Mesendoderm (in vitro differentiated cells): ENCODE measurements around the gene SNRNP25.

Experiments used
- DNase-seq: peaks from one replicate; pipeline ENCODE4 v3.0.0; 2013
- H2AK5ac ChIP-seq: 2 replicates; pipeline ENCODE4 v1.6.1; 2013; ENCODE audit warnings: low read length, inconsistent platforms
- H2BK120ac ChIP-seq: 2 replicates; pipeline ENCODE4 v1.6.1; 2013; ENCODE audit warnings: low read depth, mild to moderate bottlenecking, low read length, moderate library complexity, mixed read lengths
- H2BK15ac ChIP-seq: replicated peaks from 2 replicates; pipeline ENCODE4 v1.6.1; 2013; ENCODE audit warnings: low read depth, mild to moderate bottlenecking, moderate library complexity
- H2BK5ac ChIP-seq: 2 replicates; pipeline ENCODE4 v1.6.1; 2013; ENCODE audit warnings: low read length, inconsistent platforms
- H3K18ac ChIP-seq: 2 replicates; pipeline ENCODE4 v1.6.1; 2013; ENCODE audit warnings: mild to moderate bottlenecking, low read length, mixed read lengths
- H3K23ac ChIP-seq: one replicate; pipeline ENCODE4 v1.6.1; 2013; ENCODE audit warnings: low read length
- H3K27ac ChIP-seq: 2 replicates; pipeline ENCODE4 v1.5.1; 2013; ENCODE audit warnings: low read depth, mild to moderate bottlenecking, inconsistent platforms, low read length, moderate library complexity
- H3K27me3 ChIP-seq: 2 replicates; pipeline ENCODE4 v1.6.1; 2013; ENCODE audit warnings: low read length, control low read depth, mild to moderate bottlenecking, inconsistent platforms; ENCODE audit not compliant: insufficient read depth, poor library complexity
- H3K36me3 ChIP-seq: 2 replicates; pipeline ENCODE4 v1.6.1; 2013; ENCODE audit warnings: low read length, inconsistent platforms; ENCODE audit not compliant: control insufficient read depth, insufficient read depth
- H3K4ac ChIP-seq: one replicate; pipeline ENCODE4 v1.6.1; 2013; ENCODE audit warnings: low read depth, mild to moderate bottlenecking, low read length, moderate library complexity
- H3K4me1 ChIP-seq: 2 replicates; pipeline ENCODE4 v1.6.1; 2013; ENCODE audit warnings: low read depth, low read length, inconsistent platforms; ENCODE audit not compliant: control insufficient read depth
- H3K4me2 ChIP-seq: 2 replicates; pipeline ENCODE4 v1.6.1; 2013; ENCODE audit warnings: low read length
- H3K4me3 ChIP-seq: 2 replicates; pipeline ENCODE4 v1.5.1; 2013; ENCODE audit warnings: mild to moderate bottlenecking, low read length
- H3K56ac ChIP-seq: one replicate; pipeline ENCODE4 v1.6.1; 2013; ENCODE audit warnings: low read length
- H3K79me1 ChIP-seq: 2 replicates; pipeline ENCODE4 v1.6.1; 2013; ENCODE audit warnings: low read length, inconsistent platforms
- H3K79me2 ChIP-seq: 2 replicates; pipeline ENCODE4 v1.6.1; 2013; ENCODE audit warnings: mild to moderate bottlenecking, low read length; ENCODE audit not compliant: control insufficient read depth, insufficient read depth
- H3K9ac ChIP-seq: 2 replicates; pipeline ENCODE4 v1.6.1; 2013; ENCODE audit warnings: low read length, inconsistent platforms
- H4K5ac ChIP-seq: one replicate; pipeline ENCODE4 v1.6.1; 2013; ENCODE audit warnings: low read length
- H4K8ac ChIP-seq: one replicate; pipeline ENCODE4 v1.6.1; 2013; ENCODE audit warnings: low read depth, mild to moderate bottlenecking, control low read depth, low read length, moderate library complexity
- WGBS: extraction: QIAGEN DNeasy Blood & Tissue Kit; methylation state at CpG from one replicate; pipeline ENCODE4 v1.1.7; 2013; ENCODE audit warnings: low lambda C conversion rate, missing lambda C conversion rate; ENCODE audit not compliant: insufficient coverage; ENCODE audit errors: extremely low coverage; 5-methylcytosine and 5-hydroxymethylcytosine counted together

Gene SNRNP25

DNA sequence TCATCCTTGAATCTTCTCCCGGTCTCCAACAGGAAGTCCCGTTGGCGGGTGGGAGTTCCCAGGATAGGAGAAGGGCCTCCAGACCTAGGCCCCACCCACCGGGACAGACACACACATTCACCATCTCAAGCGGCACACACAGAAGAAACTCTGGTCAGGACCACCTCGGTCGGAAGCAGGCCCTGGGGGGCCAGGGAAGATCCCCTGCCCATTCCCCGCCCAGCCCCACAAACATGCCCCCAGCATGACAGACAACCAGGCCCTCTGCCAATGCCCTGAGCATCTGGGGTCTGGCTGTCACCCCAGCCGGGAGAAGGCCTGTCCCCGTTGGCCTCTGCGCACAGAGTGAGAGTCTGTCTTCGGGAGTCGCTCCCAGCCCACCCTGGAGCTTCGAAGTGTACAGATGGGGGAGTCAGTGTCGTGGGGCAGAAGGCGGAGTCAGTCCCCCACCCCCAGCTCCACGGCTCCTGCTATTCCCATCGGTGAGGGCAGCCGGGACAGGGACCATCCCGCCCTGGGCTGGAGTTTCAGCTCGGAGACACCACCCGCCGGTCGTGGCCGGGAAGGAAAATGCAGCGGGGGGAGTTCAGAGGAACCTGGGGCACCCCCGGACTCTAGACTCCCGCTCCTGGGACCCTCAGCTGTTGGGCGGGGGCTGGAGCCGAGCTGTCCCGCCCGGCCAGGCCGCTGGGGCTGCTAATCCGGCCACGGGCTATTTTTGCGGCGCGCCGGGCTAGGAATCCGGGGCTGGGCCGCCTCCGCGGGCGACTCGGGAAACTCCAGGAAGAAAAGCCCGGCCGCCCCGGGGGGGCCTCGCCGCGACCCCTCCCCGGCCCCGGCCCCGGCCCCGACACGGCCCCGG, 18.1 kb downstream of the SNRNP25 start:
- H2BK5ac ChIP-seq = peak overlapping the region; percentile 76
- H3K4me2 ChIP-seq = peak overlapping the region; percentile 80
- H3K4me3 ChIP-seq = peak overlapping the region; percentile 69
- no CpG with 5 or more reads among the region's 57 CpGs for WGBS
- H3K56ac ChIP-seq = peak overlapping the region; percentile 97
- peak overlapping the region; percentile 4 for H2BK120ac ChIP-seq
- H3K79me1 ChIP-seq = peaks cover 32% of the 10 kb centered on the region
- no peak overlapping the region for H2AK5ac ChIP-seq
- H3K79me2 ChIP-seq = peaks cover 31% of the 10 kb centered on the region
- H4K8ac ChIP-seq = no peak overlapping the region
- peak overlapping the region; percentile 91 for H3K27ac ChIP-seq
- peak overlapping the region; percentile 57 for H3K4ac ChIP-seq
- H3K36me3 ChIP-seq = no peaks in the 10 kb centered on the region
- no peak overlapping the region for H4K5ac ChIP-seq
- H3K18ac ChIP-seq = peak overlapping the region; percentile 88
- peak overlapping the region; percentile 92 for H3K9ac ChIP-seq
- H3K23ac ChIP-seq = no peak overlapping the region
- no peak overlapping the region for H2BK15ac ChIP-seq
- H3K27me3 ChIP-seq = no peaks in the 10 kb centered on the region
- DNase-seq = peak; percentile 97
- peaks cover 45% of the 10 kb centered on the region for H3K4me1 ChIP-seq

DNA sequence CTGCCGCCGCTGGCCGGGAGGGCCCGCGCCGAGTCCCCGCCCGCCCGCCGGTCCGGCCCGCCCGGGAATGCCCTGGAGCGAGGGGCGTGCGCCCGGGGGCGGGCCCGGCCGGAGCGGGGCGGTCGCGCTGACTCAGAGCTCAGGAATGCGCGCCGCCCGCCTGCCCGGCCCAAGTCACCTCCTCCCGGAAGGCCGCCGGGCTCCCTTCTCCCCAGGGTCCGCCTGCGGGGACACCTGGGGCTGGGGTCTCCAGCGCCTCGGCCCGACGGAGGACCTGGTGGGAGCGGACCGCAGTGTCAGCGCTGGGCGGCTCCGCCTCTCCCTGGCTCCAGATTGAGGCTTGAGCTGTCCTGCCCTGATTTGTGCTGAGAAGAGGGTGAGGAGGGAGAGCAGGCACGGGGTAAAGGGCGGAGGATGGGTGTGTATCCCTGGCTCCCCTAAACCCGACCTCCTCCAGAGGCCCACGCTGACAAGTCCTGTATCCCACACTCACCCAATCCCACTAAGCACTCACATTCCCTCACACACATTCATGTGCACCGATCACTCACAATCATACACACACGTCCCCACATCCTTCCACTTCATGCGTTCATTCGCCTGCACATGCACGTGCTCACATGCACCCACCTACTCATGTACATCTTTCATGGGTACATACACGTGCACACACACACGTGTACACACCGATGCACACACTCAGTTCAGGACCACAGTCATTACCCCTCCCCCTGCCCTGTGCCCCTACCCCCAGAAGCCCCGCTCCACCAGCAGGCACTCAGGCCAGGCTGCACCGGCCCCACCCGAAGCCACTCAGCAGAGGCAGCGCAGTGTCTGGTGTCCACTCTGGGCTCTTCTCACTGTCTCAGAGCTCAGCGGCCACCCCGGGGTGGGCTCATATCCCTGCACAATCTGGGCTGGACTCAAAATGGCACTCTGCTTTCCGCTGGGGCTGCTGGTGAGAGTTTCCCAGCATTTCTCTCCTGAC, 19.2 kb downstream of the SNRNP25 start, which contains the start of gene RHBDF1:
TSS of gene RHBDF1 (minus strand) at position 71 of the 988 bp plus-strand sequence. CDS start 7,616 bp downstream, outside the sequence.
- H3K27me3 ChIP-seq = no peaks in the 10 kb centered on the region
- H3K9ac ChIP-seq = peak within 1 kb of the TSS; percentile 92
- peak within 1 kb of the TSS; percentile 91 for H3K4ac ChIP-seq
- H4K8ac ChIP-seq = no peak within 1 kb of the TSS
- H3K4me2 ChIP-seq = peak within 1 kb of the TSS; percentile 80
- peak within 1 kb of the TSS; percentile 59 for H4K5ac ChIP-seq
- peak within 1 kb of the TSS; percentile 28 for H2BK120ac ChIP-seq
- H3K56ac ChIP-seq = peak within 1 kb of the TSS; percentile 97
- H3K27ac ChIP-seq = peak within 1 kb of the TSS; percentile 94
- H2BK5ac ChIP-seq = peak within 1 kb of the TSS; percentile 97
- peak within 1 kb of the TSS; percentile 69 for H3K4me3 ChIP-seq
- no peak within 1 kb of the TSS for H3K23ac ChIP-seq
- peak; percentile 79 for DNase-seq
- H3K79me2 ChIP-seq = peaks cover 31% of the 10 kb centered on the region
- H2AK5ac ChIP-seq = peak within 1 kb of the TSS; percentile 100
- H3K4me1 ChIP-seq = peaks cover 50% of the 10 kb centered on the region
- H3K36me3 ChIP-seq = no peaks in the 10 kb centered on the region
- H2BK15ac ChIP-seq = no peak within 1 kb of the TSS
- H3K79me1 ChIP-seq = peaks cover 24% of the 10 kb centered on the region
- WGBS = no CpG with 5 or more reads among the region's 62 CpGs
- H3K18ac ChIP-seq = peak within 1 kb of the TSS; percentile 88

GRCh38 chr16:74051-74746, 20.6 kb downstream of the SNRNP25 start:
- no peaks in the 10 kb centered on the region for H3K27me3 ChIP-seq
- no peak overlapping the region for H4K8ac ChIP-seq
- H3K18ac ChIP-seq = peak overlapping the region; percentile 25
- peak overlapping the region; percentile 94 for H3K56ac ChIP-seq
- H2BK15ac ChIP-seq = peak overlapping the region; percentile 1
- H3K4me2 ChIP-seq = no peak overlapping the region
- H3K4me1 ChIP-seq = peaks cover 50% of the 10 kb centered on the region
- DNase-seq = peak; percentile 95
- no peak overlapping the region for H3K4me3 ChIP-seq
- H3K79me2 ChIP-seq = peaks cover 23% of the 10 kb centered on the region
- H3K27ac ChIP-seq = peak overlapping the region; percentile 94
- H2AK5ac ChIP-seq = peak overlapping the region; percentile 97
- H3K9ac ChIP-seq = peak overlapping the region; percentile 56
- WGBS = no CpG with 5 or more reads among the region's 12 CpGs
- peak overlapping the region; percentile 85 for H3K4ac ChIP-seq
- H3K23ac ChIP-seq = no peak overlapping the region
- no peaks in the 10 kb centered on the region for H3K36me3 ChIP-seq
- H2BK120ac ChIP-seq = peak overlapping the region; percentile 10
- peak overlapping the region; percentile 92 for H2BK5ac ChIP-seq
- peaks cover 21% of the 10 kb centered on the region for H3K79me1 ChIP-seq
- H4K5ac ChIP-seq = peak overlapping the region; percentile 59

- Histone ChIP-seq H2BK5ac (peak overlapping the region; percentile 87), H3K79me1 (peaks cover 18% of the 10 kb centered on the region), H3K79me2 (peaks cover 16% of the 10 kb centered on the region), H3K23ac (no peak overlapping the region), H2BK15ac (no peak overlapping the region), H2AK5ac (peak overlapping the region; percentile 84), H3K9ac (peak overlapping the region; percentile 50), H3K18ac (peak overlapping the region; percentile 80), H2BK120ac (peak overlapping the region; percentile 75), H4K5ac (no peak overlapping the region), H3K56ac (peak overlapping the region; percentile 71), H3K4me3 (no peak overlapping the region), H4K8ac (no peak overlapping the region), H3K4me2 (no peak overlapping the region), H3K27ac (peak overlapping the region; percentile 93), H3K36me3 (peaks cover 4% of the 10 kb centered on the region), H3K4ac (peak overlapping the region; percentile 97), H3K4me1 (peaks cover 48% of the 10 kb centered on the region), H3K27me3 (no peaks in the 10 kb centered on the region)
- WGBS = no CpG with 5 or more reads among the region's 16 CpGs
- peak; percentile 69 for DNase-seq
These were observed 21.2 kb downstream of the SNRNP25 start for GRCh38 chr16:74747-75334.
